ENCODE results near the gene PDE6A.

PDE6A gene

DNA sequence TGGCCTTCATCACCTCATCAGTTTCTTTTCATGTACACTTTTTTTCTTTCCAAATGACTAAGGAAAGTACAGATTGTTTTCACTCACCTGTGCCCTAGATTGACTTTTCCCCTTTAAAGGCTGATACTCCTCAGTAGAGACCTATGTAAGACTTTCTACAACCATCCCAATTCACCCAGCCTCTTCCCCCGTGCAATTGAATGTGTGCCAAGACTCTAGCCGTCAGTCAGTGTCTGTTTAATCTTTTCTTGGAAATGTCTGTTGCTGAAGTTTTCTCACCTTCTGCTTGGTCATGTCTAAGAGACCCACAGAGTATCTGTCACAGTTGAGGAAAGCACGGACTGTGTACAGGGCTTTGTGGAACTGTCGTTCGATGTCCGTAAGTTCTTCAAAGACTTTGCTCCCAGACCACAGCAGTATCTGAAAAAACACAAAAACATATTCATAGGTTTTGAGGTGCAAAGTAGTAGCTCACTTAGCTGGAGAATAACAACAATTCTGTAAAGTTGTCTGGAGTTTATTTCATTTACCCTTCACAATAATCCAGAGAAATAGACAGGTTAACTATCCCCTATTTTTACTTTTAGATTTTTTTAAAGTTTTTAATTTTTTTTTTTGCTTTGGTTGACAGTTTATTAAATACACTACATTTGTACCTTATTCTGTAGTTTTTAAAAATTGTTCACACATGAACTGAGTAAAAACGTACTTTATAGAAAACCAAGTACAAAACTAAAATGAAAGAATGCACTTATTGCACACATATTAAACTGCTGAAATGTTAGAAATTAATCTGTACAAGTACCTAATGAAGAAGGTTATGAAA, 13.6 kb downstream of the PDE6A start:
- no peak for DNase-seq (ENCODE audit: low spot score)

DNA sequence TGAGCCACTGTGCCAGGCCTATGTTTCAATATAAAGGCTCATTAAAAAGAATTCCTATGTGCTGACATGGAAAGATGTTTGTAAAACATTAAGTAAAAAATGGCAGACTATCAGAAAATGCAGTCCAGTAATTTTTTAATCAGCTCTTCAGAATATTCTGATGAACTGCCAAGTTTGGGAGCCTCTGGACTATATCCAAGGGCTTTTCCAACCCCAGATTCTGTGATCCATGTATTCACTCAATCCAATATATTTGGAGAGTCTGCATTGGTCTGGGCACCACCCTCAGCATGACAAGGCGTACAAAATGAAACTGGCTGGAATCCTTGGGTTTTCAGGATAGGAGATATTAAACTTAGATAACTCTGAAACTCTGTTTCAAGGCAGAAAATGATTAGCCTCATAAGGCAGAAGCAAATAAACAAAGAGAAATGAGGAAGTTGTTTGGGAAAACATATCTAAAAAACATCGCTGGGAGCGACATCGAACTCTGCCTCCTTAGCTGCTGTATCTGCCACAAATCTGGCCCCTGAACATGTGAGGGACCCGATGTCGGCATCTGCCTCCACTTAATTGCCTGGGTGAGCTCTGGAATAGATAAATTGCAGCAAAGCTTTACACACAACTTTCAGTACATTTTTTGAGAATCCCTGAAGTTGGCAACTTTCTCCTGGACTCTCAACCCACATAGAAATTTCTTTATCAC, 14.4 kb downstream of the PDE6A start:
- no peak for DNase-seq (ENCODE audit: low spot score)

DNA sequence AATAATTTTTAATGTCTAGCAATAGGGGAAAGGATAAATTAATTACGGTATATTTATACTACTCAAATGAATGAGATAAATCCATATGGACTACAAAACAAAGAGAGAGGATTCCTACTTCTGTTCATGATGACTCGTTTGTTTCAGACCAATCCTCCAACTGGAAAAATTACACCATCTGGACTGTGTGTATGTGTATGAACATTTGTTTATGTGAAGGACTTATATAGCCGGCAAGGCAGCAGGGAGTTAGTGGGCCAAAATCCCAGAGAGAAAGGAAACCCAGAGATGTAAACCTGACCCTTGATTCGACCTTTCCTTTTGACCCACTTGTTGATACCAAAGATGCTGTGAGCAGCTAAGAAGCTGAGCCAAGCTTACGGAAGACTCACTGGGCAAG, 20.1 kb downstream of the PDE6A start:
- no peak for DNase-seq (ENCODE audit: low spot score)

DNA sequence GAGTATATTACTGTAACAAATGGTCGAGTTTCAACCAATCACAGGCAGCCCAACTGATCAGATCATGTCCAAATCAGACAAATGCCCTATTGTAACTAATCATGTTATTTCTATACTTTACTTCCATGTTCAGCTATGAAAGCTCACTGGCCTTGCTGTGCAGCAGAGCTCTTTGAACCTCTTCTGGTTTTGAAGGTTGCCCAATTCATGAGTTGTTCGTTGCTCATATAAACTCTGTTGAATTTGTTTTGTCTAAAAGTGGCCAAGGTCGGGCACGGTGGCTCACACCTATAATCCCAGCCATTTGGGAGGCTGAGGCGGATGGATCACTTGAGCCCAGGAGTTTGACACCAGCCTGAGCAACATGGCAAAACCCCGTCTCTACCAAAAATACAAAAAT, 21.6 kb downstream of the PDE6A start:
- DNase-seq (ENCODE audit: low spot score) = no peak

DNA sequence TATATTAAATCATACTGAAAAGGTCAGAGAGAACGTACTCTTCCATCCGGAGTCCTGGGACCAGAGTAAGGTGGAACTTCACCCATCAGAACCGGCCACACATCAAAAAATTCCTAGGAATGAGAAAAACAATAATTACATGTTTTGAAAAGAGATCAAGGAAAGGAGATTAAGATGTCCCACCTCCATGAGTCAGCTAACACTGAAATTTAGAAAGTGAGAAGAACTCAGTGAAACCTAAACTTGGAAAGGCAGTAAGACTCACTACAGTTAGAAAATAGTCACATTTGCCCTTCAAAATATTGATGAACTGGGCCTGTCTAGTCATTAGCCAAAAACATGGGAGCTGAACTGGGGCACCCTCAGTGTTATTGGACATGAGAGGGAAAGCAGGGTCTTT, 23.0 kb downstream of the PDE6A start:
- no peak for DNase-seq (ENCODE audit: low spot score)

DNA sequence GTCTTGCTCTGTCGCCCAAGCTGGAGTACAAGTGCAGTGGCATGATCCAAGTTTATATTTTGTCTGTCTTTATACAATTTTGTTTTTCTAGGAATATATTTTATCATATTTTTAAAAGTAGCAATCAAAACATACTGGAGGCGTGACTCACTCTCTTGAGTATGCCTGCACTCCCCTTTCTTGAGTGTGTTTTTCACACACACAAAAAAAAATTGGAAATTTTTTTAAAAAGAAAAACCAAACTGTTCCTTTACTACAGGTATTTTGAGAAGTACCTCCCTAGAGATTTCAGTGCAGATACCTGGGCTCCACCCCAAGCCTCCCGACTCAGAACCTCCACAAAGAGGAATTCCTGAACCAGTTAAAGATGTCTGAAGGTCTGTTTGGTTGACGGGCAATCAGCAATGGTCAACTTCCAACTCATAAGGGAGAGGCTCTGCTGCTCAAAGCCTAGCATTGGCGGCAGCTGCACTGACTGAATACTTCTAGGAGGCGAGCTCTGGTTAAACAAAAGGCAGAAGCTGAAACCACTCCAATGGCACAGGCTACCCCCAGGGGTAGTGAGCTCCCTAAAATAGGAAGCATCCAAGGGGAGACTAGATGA, 27.4 kb downstream of the PDE6A start:
- no peak for DNase-seq (ENCODE audit: low spot score)

DNA sequence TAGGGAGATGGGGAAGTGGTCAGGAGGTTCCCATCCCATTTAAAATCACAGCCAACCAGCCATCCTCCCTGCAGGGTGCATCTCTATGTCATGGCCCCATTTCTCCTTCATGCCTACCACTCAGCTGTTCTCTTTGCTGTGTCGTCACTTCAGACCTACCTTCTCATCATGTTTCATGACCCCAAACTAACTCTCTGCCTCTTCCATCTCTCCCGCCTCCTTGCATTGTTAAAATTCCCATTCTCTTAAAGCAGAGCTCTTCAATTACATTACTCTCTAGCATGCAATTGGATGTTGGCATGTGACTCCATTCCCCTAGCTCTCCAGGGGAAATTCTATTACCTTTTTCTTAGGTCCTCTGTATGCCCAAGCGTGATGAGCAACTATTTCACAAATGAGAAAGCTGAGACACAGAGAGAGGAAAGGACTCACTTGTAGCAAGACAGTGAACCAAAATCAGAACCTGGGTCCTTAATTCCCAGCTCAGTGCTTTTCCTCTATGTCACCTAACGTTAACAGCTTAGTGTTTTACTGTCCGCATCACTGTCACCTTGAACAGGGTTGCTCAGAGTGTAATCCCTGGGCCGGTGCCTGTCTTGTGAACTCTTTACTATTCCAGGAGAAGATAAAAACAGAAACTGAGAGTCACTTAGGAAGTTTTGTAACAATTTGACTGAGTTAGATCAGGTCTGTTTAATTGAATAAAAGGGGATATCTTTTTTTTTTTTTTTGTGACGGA, 28.1 kb downstream of the PDE6A start:
- DNase-seq (ENCODE audit: low spot score) = no peak

DNA sequence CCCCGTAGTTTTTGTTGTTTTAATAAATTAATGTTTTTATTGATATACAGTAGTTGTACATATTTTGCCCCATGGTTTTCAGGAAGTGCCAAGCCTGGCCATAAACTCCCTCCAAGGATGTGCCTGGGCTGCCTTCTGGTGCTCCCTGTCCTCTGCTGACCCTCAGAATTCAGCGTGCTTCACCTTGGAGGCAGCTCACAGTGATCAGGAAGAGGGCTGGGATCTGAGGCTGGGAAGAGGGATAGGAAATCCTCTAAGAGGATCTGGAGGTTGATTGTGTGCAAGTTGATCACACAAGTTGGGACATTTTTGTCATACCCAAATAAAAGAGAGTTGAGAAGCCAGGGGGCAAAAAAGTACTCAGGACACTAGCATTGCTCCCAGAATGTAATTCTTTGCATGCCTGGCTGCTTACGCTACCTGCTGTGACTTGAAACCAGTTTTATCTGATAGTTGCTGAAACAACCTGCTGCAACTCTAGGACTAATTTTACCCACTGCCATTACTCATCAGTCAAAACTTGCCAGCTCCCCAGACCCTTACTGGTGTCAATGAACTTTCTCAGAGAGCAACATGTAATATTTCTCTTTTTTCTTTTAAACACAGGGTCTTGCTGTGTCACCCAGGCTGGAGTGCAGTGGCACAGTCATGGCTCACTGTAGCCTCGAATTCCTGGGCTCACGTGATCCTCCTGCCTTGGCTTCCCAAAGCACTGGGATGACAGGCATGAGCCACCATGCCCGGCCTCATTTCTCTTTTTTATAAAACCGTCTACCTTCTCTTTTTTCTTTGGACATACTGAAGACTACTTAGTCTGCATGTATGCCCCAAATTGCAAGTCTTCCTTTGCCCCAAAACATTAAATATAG, 29.0 kb downstream of the PDE6A start:
- no peak for DNase-seq (ENCODE audit: low spot score)

DNA sequence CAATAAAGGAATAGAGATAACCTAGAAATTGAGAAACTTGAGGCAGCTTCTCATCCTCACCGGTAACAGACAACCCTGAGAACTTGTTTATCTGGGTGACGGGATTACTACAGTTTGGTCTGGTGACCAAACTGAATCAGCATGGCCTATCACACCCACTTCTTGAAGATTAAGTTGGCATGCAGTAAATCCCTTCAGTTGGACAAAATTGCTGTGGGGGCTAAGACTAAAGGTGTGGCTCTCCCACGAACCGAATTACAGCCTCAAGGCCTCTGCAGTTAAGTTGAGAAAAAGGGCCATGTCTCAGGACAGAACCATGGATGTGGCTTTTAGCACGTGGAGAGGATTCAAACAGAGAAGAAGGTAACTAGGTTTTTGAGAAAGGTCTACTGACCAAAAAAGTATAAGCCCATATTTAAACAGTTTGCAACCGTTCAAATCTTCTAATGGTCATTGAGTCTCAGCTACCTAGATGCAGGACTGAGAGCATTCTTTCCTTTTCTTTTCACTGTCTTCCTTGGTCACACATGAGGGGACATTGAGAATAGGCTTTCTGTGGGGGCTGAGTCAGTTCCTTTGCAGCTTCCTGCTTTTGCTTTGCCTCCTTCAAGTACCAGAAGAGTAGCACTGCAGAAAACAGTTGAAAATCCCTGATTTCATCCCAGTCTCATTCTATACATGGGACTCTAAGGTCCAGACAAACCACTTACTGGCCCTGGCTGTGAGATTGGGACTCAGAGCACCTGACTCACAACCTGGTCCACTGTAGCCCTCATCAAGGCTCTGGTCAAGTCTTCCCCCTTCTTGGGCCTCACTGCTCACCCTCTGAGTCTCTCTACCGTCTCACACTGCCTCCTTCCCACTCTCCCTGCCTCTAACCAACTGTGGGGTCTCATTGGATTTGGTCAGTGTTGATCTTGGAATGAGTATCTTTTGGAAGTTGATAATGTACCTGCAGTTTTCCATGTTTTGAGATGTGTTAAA, 30.9 kb downstream of the PDE6A start:
- no peak for DNase-seq (ENCODE audit: low spot score)

DNA sequence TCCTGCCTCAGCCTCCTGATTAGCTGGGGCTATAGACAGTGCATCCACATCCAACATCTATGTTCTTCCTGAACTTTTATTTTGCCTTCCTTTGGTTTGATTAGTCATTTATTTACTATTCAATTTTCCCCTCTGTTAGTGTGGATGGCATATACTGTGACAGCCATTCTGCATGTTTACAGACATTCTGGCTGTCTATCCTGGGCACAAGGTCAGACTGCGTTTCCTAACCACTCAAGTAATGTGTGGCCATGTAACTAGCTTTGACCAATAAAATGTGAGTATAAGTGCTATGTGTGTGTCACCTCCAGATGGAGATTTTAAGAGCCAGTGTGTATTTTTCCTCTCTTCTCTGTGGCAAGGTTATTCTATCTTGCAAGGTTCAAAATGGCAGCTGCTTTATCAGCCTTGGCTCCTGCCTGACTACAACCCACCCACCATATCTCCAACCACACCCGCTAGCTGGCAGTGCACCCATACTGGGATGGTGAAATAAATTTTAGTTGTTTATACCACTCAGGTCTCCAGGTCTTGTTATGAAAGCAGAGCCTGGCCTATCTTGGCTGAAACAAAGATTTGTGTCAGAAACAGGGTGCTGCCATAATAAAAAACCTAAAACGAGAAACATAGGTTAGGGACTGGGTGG, 32.2 kb downstream of the PDE6A start:
- no peak for DNase-seq (ENCODE audit: low spot score)

DNA sequence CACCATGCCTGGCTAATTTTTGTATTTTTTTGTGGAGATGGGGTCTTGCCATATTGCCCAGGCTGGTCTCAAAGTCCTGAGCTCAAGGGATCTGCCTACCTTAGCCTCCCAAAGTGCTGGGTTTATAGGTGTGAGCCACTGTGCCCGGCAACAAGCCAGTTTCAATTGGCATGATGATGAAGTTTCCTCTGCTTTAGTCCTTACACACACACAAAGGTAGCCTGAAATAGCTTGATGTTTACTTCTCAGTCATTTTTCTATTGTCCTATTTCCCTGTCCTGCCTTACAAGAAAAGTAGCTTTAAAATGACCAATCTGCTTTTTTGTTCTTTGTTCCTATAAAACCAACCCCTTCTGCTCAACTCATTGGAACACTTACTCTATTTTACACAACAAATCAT, 33.6 kb downstream of the PDE6A start:
- no peak for DNase-seq (ENCODE audit: low spot score)

DNA sequence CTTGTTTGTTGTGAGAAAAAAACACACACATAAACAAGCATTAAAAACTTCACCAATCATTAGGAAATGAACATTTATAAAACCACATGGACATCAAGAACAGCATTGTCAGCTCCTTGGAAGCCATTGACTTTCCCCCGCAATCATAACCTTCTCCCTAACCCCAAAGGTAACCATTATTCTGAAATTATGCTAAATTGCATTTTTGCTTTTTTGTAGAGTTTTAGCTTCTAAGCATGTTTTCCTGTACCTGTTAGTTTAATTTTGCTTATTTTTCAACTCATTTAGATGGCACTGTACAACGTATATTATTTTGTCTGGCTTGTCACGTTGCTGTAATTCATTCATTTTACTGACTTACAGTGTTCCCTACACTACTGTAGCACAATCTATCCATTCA, 36.8 kb downstream of the PDE6A start:
- no peak for DNase-seq (ENCODE audit: low spot score)

DNA sequence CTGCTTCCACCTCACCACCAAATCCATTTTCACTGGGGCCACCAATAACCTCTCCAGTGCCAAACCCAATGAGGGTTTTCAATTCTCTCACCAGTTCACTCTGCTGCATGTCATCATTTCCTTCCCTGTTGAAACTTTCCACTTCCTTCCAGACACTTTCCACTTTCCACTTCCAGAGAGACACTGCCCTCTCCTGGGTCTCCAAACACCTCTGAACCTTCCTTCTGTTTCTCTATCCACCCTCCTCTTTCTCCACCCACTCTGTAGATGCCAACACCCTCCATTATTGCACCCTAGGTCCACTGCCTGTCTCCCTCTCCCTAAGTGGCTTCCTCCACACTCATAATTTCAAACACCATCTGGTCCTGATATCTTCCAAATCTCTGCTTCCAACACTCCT, 39.6 kb downstream of the PDE6A start:
- DNase-seq (ENCODE audit: low spot score) = no peak

DNA sequence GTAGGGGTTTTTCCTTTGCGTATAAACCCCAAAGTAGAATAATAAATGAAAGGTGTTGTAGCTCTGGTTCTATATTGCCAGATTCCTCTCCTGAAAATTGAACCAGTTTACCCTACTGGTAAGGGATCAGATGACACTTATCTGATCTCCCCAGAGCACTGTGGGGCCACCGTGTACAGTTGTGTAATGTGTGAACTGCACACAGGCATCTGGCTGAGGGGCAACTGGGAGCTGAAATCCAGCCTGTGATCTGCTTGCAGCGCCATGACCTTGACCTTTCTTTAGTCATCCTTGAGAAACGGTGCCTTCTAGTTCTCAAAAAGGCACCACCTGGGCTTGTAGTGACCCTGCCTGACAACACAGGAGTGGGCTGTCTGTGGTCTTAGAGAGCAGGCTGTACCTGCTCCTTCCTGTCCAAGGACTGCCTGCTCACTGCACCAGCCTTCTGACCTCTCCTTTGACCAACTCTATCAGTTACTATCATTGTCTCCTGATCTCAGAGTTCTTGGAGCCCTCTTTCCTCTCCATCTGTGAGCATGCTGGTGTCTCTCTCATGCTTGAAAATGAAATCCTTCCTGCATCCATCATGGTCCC, 40.2 kb downstream of the PDE6A start:
- peak; percentile 52 for DNase-seq (ENCODE audit: low spot score)

DNA sequence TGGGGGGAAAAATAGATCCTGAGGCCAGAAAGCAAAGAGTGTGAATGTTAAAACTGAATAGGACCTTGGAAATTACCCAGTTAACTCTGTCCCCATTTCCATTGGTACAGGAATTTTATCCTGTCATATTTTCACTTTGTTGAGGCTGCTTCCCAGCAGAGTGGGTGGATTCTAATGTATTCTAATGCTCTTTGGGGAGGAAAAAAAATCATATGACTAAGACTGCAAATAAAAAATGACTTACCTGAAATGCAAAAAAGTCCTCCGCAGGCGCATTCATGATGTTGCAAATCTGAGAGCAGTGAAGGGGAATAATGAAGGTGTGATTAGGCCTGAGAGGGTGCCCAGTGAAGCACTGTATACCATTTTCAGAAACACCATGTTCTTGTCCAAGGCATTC, 41.2 kb downstream of the PDE6A start:
- DNase-seq (ENCODE audit: low spot score) = no peak

DNA sequence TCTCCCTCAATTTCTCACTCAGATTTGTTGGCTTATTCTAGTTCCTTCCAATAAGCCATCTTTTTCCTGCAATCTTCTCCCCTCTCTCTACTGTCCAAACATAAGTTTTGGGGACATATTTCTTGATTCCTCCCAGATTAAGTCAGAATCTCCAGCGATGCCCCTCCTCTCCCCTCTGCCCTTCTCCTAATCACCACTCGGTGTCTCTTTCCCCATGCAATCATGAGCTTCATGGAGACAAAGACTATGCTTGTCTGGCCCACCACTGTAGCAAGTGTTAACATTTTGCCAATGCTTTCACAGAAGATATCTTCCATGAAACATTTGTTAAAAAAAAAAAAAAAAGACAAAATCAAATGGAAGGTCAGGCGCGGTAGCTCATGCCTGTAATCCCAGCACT, 42.4 kb downstream of the PDE6A start:
- DNase-seq (ENCODE audit: low spot score) = no peak

DNA sequence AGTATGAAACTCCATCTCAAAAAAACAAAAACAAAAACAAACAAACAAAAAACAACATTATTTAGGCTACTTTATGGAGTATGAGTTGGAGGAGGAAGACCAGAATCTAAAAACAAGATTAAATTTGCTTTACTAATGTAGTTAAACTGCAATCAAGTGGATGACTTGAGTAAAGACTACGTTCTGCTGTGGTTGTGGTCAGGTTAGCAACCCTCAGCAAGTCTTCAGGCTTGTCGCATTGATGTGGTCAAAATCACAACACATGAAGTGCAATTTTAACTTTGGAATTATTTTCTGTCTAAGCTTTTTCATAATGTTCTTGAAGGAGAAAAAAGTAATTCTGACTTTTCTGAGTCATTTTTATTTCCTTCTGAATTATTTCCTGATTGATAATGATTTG, 43.1 kb downstream of the PDE6A start:
- no peak for DNase-seq (ENCODE audit: low spot score)

DNA sequence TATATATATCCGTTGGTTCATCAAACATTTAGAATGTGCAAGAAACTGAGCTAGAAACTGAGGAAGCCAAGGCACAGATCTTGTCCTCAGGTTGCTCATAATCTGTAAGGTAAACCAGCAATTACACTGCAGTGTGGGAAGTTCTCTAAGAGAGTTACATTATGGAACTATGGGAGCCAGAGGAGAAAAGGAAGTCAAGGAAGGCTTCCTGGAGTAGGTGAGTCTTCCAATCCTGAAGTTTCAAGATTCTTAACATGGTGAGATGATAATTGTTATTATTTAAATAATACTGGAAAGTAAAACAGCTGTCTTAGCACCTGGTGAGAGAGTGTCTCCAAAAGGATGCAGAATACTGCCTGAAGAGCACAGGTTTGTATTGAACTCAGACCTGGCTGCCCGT, 44.2 kb downstream of the PDE6A start:
- DNase-seq (ENCODE audit: low spot score) = no peak

DNA sequence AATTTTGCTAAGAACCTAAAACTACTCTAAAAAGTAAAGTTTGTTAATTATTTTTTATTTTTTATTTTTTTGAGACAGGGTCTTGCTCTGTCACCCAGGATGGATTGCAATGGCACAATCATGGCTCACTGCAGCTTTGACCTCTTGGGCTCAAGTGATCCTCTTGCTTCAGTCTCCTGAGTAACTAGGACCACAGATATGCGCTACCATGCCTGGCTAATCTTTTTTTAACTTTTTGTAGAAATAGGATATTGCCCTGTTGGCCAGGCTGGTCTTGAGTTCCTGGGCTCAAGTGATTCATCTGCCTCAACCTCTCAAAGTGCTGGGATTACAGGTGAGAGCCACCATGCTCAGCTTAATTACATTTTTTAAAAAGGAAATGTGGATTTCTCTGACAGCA, 45.8 kb downstream of the PDE6A start:
- DNase-seq (ENCODE audit: low spot score) = no peak
